Activated gamma-delta T cell (primary cell): ENCODE data around the gene USHBP1.

Experiments
- DNase-seq: peaks from one replicate; lab custom pipeline; 2025; lab: John Stamatoyannopoulos, UW

USHBP1 gene

DNA sequence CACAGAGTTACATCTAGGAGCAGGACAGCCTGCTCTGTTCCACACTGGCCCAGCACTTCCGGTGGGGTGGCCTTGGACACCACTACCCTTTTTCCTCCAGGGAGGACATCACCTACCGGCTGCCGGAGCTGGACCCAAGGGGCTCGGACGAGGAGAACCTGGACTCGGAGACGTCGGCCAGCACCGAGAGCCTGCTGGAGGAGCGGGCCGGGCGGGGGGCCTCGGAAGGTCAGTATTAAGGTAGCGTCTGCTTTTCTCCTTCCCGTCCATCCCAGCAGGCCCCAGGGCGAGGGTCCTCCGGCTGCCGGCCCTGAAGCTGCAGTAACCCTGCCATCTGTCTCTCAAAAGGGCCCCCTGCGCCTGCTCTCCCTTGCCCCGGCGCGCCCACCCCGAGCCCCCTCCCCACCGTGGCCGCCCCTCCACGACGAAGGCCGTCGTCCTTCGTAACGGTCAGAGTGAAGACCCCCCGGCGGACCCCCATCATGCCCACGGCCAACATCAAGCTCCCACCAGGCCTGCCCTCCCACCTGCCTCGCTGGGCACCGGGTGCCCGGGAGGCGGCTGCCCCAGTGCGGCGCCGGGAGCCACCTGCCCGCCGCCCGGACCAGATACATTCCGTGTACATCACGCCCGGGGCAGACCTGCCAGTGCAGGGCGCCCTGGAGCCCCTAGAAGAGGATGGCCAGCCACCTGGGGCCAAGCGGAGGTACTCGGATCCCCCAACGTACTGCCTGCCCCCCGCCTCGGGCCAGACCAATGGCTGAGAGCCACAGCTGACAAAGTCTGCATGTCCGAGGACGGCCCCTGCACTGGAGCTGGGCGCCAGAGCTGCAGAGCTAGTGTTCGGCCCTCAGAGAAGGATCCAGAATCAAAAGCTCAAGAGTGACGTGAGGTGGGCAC, 52.7 kb downstream of the USHBP1 start:
- no peak for DNase-seq

GRCh38 chr19:17210296-17210695, 54.2 kb downstream of the USHBP1 start:
- DNase-seq = no peak

DNA sequence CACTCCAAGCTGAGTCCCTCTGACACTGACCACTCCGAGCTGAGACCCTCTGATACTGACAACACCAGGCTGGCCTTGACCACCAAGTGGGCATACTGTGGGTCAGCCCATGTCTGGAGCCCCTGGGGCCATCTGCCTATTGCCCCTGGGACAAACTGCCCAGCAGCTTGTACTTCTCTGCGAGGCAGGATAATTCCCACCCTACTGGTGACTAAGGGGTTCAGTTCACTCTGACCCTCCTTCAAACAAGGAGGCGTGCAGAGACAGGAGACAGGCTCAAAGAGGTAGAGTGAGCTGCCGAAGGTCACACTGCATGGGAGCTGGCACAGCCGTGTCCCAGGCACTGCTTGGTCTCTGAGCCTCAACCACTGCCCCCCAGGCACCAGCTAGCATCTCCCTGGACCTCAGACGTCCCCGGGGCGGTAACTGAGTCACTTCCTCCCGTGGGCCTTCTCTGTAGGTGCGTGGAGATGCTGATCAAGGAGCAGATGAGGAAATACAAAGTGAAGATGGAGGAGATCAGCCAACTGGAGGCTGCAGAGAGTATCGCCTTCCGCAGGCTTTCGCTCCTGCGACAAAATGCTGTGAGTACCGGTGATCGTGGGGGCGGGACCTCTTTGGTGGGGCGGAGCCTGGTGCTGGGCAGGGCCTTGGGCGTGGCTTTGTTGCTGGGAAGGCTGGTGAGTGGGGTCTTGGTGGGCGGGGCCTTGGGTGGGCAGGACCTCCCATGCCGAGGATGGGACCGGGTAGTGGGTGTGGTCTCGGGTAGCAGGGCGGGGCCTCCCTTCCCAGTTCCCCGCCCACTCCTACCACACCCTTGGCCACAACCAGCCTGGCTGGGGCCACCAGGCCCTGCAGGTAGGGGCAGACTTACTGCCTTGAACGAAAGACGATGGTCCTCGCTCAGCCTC, 55.2 kb downstream of the USHBP1 start:
- DNase-seq = no peak

- no peak for DNase-seq
Observed at GRCh38 chr19:17206736-17207581, 57.6 kb downstream of the USHBP1 start.

- DNase-seq = no peak
Observed at GRCh38 chr19:17205237-17206140, 59.1 kb downstream of the USHBP1 start.

- no peak for DNase-seq
Observed at GRCh38 chr19:17202713-17203112, 61.8 kb downstream of the USHBP1 start.

- DNase-seq = no peak
Observed at GRCh38 chr19:17202249-17202648, 62.3 kb downstream of the USHBP1 start.

- DNase-seq = no peak
Observed at GRCh38 chr19:17200408-17201079, 64.0 kb downstream of the USHBP1 start.
